Left ventricle myocardium inferior (tissue), 1 donor: ENCODE measurements around the gene TSPAN33. TPM values are rescaled to one million over a fixed set of nuclear protein-coding genes. Genes with fewer than 3 reads are reported as not detected.
A peak's percentile ranks its signal among the peaks of the same experiment; 100 is the strongest.

Experiments
- DNase-seq: peaks from one replicate; pipeline ENCODE4 v3.0.0-alpha.2; 2020
- H3K27ac ChIP-seq: fragments of 200-600 bp; replicated peaks from 2 replicates; pipeline ENCODE4 v1.8.0; 2021
- H3K27me3 ChIP-seq: fragments of 200-600 bp; 2 replicates; pipeline ENCODE4 v1.8.0; 2021; ENCODE audit warnings: low read depth
- H3K36me3 ChIP-seq: fragments of 200-600 bp; 2 replicates; pipeline ENCODE4 v1.8.0; 2021
- H3K4me1 ChIP-seq: fragments of 200-600 bp; 2 replicates; pipeline ENCODE4 v1.8.0; 2021
- H3K4me3 ChIP-seq: fragments of 200-600 bp; 2 replicates; pipeline ENCODE4 v1.8.0; 2021; ENCODE audit warnings: mild to moderate bottlenecking, moderate library complexity
- H3K9me3 ChIP-seq: fragments of 200-600 bp; replicated peaks from 2 replicates; pipeline ENCODE4 v1.8.0; 2021
- intact Hi-C: fragments of 100-400 bp; cut with micrococcal nuclease; formaldehyde crosslinking; loops from one replicate; pipeline ENCODE4 v1.11.0; 2022
- total RNA-seq: library from RNA; stranded (reverse); fragmentation: NEBNext Ultra II Directional; extraction: Animal tissue kit (Norgen Biotek cat#: 25700); gene quantifications from one replicate; pipeline ENCODE4 v1.2.1, GENCODE V29; 2021
- TF ChIP-seq, protein P1 (sequence below): fragments of 200-600 bp; IDR thresholded peaks from 2 replicates; pipeline ENCODE4 v1.8.0; 2021; ENCODE audit warnings: antibody characterized with exemption, mild to moderate bottlenecking, borderline replicate concordance
- donor health status: DM: no; HTN: yes; CAD: no; lungs with severe emphysema.

TSPAN33 gene
- total RNA-seq, 1 donor from 2014 or later = 9.7 TPM

- Histone ChIP-seq H3K27ac (no peak overlapping the region), H3K27me3 (peaks cover 27% of the 10 kb centered on the region), H3K4me1 (peaks cover 27% of the 10 kb centered on the region), H3K9me3 (no peaks in the 10 kb centered on the region), H3K4me3 (peak overlapping the region; percentile 74), H3K36me3 (no peaks in the 10 kb centered on the region)
- TF ChIP-seq, protein P1, sequence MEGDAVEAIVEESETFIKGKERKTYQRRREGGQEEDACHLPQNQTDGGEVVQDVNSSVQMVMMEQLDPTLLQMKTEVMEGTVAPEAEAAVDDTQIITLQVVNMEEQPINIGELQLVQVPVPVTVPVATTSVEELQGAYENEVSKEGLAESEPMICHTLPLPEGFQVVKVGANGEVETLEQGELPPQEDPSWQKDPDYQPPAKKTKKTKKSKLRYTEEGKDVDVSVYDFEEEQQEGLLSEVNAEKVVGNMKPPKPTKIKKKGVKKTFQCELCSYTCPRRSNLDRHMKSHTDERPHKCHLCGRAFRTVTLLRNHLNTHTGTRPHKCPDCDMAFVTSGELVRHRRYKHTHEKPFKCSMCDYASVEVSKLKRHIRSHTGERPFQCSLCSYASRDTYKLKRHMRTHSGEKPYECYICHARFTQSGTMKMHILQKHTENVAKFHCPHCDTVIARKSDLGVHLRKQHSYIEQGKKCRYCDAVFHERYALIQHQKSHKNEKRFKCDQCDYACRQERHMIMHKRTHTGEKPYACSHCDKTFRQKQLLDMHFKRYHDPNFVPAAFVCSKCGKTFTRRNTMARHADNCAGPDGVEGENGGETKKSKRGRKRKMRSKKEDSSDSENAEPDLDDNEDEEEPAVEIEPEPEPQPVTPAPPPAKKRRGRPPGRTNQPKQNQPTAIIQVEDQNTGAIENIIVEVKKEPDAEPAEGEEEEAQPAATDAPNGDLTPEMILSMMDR = no peak
- no peak for DNase-seq
- intact Hi-C loops = no loop called here
These were observed 798 bp upstream of the TSPAN33 start for GRCh38 chr7:129143724-129144094.

DNA sequence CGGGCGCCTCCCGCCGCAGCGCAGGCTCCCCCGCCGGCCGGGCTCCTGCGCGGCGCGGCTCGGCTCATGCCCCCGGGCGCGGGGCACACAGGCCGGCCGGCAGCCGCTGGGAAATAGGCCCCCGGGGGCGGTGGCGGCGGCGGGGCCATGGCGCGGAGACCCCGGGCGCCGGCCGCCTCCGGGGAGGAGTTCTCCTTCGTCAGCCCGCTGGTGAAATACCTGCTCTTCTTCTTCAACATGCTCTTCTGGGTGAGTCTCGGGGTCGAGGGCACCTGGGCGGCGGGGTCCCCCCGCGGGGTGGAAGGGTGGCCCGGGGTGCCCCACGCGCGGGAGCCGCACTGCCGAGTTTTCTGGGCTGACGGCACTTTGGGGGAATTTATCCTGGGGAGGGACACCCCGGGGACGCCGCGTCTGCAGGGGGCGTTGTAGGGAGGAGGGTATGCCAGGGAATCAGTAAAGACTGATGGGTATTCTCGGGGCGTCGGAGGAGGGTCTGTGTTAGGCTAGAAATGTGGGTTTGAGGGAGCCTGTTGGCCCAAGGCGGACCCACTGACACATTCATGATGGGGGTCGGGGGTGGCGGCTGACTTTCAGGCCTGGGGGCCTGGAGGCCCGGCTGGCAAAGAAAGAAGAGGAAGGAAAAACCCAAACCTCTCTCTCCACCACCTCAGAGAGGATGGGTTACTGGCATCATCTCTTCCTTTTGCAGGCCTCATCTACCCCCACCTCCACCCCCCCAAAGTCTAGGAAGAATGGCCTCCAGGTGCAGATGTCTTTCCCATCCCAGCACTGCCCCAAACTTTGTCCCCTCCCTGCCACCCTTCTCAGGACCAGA is 544 bp downstream of the TSPAN33 start:
- DNase-seq = no peak
- H3K4me1 ChIP-seq = peaks cover 31% of the 10 kb centered on the region
- intact Hi-C loops = no loop called here
- H3K4me3 ChIP-seq = peak overlapping the region; percentile 74
- peaks cover 27% of the 10 kb centered on the region for H3K27me3 ChIP-seq
- TF ChIP-seq, protein P1 = peak; percentile 21
- no peak overlapping the region for H3K27ac ChIP-seq
- no peaks in the 10 kb centered on the region for H3K9me3 ChIP-seq
- H3K36me3 ChIP-seq = no peaks in the 10 kb centered on the region

GRCh38 chr7:129146237-129146979 is 1.9 kb downstream of the TSPAN33 start:
- Histone ChIP-seq H3K36me3 (no peaks in the 10 kb centered on the region), H3K4me3 (no peak overlapping the region), H3K27ac (peak overlapping the region; percentile 1), H3K27me3 (peaks cover 27% of the 10 kb centered on the region), H3K4me1 (peaks cover 38% of the 10 kb centered on the region), H3K9me3 (no peaks in the 10 kb centered on the region)
- TF ChIP-seq, protein P1 = no peak
- peak; percentile 44 for DNase-seq
- intact Hi-C loops = no loop called here

DNA sequence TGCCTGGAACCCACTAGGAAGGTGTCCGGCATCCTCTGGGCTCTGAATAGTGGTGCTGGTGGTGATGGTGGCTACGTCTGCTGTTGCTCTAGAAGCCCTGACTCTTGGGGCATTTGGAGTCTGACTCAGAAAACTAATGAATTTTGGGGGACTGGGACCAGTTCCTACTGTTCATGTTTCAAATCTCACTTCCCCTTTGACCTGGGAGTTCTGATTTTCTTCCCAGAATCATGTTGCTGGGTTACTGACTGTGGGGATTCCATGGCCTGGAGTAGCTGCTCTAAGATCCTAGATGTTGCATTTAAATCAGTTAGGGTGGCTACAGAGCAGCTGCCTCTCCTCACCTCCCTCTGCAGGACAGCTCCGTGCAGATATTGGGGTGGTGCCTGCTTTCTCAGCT is 3.2 kb downstream of the TSPAN33 start:
- Histone ChIP-seq H3K27ac (no peak overlapping the region), H3K4me1 (peaks cover 38% of the 10 kb centered on the region), H3K27me3 (peaks cover 22% of the 10 kb centered on the region), H3K36me3 (no peaks in the 10 kb centered on the region), H3K9me3 (no peaks in the 10 kb centered on the region), H3K4me3 (no peak overlapping the region)
- TF ChIP-seq, protein P1 = no peak
- intact Hi-C loops = no loop called here
- DNase-seq = no peak

DNA sequence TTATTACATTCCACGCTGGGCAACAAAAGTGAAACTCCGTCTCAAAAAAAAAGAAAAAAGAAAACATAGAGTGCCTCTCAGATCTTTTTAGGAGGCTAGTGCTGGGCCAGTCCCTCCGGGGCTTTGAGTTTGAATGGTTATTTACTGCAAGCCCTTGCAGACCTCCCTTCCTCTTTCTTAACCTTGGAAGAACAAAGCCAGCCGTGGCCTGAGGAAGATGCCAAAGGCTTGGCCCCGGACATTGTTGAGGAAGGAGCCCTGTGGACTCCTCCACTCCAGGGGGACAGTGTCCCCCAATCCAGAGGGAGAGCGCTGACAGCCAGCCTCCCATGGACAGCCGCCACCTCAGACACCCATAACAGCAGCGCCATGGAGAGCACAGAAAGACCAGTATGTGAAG is 5.0 kb downstream of the TSPAN33 start:
- Histone ChIP-seq H3K9me3 (no peaks in the 10 kb centered on the region), H3K36me3 (no peaks in the 10 kb centered on the region), H3K27ac (peak overlapping the region; percentile 14), H3K27me3 (peaks cover 8% of the 10 kb centered on the region), H3K4me3 (no peak overlapping the region), H3K4me1 (peaks cover 31% of the 10 kb centered on the region)
- intact Hi-C loops = no loop called here
- TF ChIP-seq, protein P1 = no peak
- DNase-seq = no peak
